ENCODE measurements around the gene SFXN2.

Gene SFXN2

DNA sequence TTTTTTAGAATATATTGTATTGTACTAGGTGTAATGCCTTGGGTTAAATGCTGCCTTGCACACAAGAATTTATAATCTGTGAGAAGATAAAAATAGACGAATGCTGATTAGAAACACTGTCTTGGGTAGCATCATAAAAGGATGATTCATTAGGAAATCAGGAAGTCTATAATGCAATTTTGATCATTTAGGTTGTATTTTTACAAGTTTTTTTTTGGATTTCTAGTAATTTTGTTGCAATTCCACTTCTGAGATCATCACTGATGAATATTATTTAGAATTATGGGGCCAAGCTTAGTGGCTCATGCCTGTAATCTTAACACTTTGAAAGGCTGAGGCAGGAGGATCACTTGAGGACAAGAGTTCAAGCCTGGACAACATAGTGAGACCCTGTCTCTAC is 58.9 kb downstream of the SFXN2 start:
- no peak for FAIRE-seq
- TF ChIP-seq, protein P1, sequence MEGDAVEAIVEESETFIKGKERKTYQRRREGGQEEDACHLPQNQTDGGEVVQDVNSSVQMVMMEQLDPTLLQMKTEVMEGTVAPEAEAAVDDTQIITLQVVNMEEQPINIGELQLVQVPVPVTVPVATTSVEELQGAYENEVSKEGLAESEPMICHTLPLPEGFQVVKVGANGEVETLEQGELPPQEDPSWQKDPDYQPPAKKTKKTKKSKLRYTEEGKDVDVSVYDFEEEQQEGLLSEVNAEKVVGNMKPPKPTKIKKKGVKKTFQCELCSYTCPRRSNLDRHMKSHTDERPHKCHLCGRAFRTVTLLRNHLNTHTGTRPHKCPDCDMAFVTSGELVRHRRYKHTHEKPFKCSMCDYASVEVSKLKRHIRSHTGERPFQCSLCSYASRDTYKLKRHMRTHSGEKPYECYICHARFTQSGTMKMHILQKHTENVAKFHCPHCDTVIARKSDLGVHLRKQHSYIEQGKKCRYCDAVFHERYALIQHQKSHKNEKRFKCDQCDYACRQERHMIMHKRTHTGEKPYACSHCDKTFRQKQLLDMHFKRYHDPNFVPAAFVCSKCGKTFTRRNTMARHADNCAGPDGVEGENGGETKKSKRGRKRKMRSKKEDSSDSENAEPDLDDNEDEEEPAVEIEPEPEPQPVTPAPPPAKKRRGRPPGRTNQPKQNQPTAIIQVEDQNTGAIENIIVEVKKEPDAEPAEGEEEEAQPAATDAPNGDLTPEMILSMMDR (IDR thresholded peaks at IDR 0.05; ENCODE audit: insufficient read depth, missing control alignments) = no peak
- no peak for DNase-seq (ENCODE audit: insufficient read length, low spot score)

DNA sequence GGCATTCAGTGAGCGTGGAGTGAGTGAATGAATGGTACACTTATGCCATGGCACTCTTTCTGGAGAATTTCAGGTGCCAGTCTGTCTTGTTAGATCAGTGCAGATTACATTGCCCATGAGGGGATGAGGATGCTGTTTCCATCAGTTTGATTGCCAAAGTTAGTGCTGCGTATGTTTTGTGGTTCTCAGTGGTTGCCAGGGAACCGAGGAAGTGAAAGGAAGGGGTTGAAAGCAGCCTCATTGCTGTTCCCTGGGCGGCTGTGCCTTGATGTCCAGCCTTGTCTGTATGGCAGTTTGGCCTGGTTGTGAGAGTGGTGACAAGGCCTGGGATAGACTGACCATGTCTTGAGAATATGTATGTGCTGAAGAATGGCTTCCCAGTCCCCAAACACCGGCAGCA is 59.5 kb downstream of the SFXN2 start:
- FAIRE-seq (no peak), DNase-seq (ENCODE audit: insufficient read length, low spot score) (no peak)
- TF ChIP-seq, protein P1 (IDR thresholded peaks at IDR 0.05; ENCODE audit: insufficient read depth, missing control alignments) = no peak

DNA sequence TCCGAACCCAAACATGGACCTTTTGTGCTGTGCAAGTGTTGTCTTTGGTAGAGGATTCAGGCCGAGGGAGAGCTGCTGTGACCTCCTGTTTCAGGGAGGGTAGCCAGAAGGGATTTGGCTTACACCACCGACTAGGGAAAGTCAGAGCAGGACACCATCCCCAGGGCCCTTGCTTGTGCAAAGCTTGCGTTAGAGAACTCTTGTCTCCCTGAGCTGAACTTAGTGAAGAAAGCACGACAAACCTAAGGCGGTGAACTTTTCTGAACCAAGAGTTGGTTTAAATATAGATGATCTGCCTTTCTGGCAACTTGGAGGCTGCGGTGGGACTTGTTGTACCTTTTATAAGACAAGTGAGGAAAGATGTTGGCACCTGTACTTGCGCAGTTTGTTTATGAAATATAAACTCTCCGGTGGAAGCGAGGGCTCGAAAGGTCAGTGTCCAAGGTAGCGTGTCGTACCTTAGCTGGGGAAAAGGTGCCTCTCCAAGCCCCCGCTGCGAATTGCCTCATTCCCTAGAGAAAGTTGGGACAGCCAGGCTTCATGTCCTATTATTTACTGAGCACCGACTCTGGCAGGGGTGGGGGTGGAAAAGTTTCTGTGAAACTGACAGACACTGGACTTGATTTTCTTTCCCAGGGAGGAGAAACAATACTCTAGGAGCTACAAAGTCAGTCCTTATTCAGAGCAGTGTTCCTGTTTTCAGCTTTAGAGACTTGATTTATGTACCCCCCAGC is 60.9 kb downstream of the SFXN2 start:
- no peak for FAIRE-seq

GRCh38 chr10:102775935-102776669 is 61.7 kb downstream of the SFXN2 start:
- TF ChIP-seq, protein P1 (IDR thresholded peaks at IDR 0.05; ENCODE audit: insufficient read depth, missing control alignments) = no peak
- FAIRE-seq (no peak), DNase-seq (ENCODE audit: insufficient read length, low spot score) (no peak)

More for the DNA sequence above, 60.9 kb downstream of the SFXN2 start:
- DNase-seq (ENCODE audit: insufficient read length, low spot score) = no peak
- TF ChIP-seq, protein P1 (IDR thresholded peaks at IDR 0.05; ENCODE audit: insufficient read depth, missing control alignments) = no peak

- FAIRE-seq (no peak), DNase-seq (ENCODE audit: insufficient read length, low spot score) (no peak)
- TF ChIP-seq, protein P1 (IDR thresholded peaks at IDR 0.05; ENCODE audit: insufficient read depth, missing control alignments) = no peak
Measured at GRCh38 chr10:102776779-102777456, 62.5 kb downstream of the SFXN2 start.

DNA sequence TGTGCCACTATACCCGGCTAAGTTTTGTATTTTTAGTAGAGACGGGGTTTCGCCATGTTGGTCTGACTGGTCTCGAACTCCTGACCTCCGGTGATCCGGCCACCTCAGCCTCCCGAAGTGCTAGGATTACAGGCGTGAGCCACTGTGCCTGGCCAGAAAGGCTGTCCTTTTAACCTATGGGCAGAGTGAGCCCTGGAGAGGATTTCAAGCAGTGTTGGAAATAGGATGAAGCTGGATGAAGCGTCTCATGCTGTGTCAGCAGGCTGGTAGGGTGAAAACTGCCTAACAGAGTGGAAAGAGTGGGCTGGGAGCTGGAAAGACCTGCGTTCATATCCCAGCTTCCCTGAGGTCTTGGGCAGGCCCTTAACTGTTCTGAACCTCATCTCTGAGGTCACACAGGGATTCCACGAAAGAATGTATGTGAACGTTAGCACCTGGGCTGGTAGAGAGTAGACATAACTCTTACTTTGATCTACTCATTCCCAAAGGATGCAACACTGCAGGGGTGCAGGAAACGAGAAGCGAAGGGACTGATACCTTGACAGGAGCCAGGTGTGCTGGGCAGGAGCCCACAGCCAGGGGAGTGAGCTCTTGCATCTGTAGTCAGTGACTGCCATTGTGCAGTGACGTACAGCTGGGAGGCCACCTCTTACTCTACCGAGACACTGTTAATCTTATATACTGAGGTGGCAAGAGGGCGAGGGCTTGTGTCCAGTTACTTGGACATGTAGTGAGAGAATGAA is 63.4 kb downstream of the SFXN2 start:
- no peak for FAIRE-seq

More for the DNA sequence above, 63.4 kb downstream of the SFXN2 start:
- TF ChIP-seq, protein P1 (IDR thresholded peaks at IDR 0.05; ENCODE audit: insufficient read depth, missing control alignments) = no peak
- DNase-seq (ENCODE audit: insufficient read length, low spot score) = no peak
